ENCODE results near the gene LINGO3. TPM values are rescaled to one million over a fixed set of nuclear protein-coding genes. Genes with fewer than 3 reads are reported as not detected.

LINGO3 gene
- total and polyA plus RNA-seq, 2 experiments from 2014 or later, result 0.23 to 2.1 TPM

GRCh38 chr19:2341982-2342381, 34.0 kb upstream of the LINGO3 start:
- H3K36me3 ChIP-seq, result peaks cover 14% of the 10 kb centered on the region
- H3K27me3 ChIP-seq, result no peaks in the 10 kb centered on the region
- H3K9me3 ChIP-seq (ENCODE audit: low read depth), result no peaks in the 10 kb centered on the region
- no peak for TF ChIP-seq CTCF (IDR thresholded peaks at IDR 0.05; ENCODE audit: low read depth, low read length)
- no peaks in the 10 kb centered on the region for H3K4me1 ChIP-seq (ENCODE audit: low read depth)
- no peak overlapping the region for H3K4me3 ChIP-seq
- no peak overlapping the region for H3K27ac ChIP-seq
- no peak for DNase-seq (ENCODE audit: low read depth in 1 of 2, low spot score in 1 of 2)

- Histone ChIP-seq H3K4me3 (no peak overlapping the region), H3K36me3 (peaks cover 14% of the 10 kb centered on the region), H3K9me3 (ENCODE audit: low read depth) (no peaks in the 10 kb centered on the region), H3K27me3 (no peaks in the 10 kb centered on the region), H3K27ac (no peak overlapping the region), H3K4me1 (ENCODE audit: low read depth) (no peaks in the 10 kb centered on the region)
- DNase-seq (ENCODE audit: low read depth in 1 of 2, low spot score in 1 of 2), result no peak
- no peak for TF ChIP-seq CTCF (IDR thresholded peaks at IDR 0.05; ENCODE audit: low read depth, low read length)
Measured at GRCh38 chr19:2341244-2341751, 33.3 kb upstream of the LINGO3 start.

- H3K27me3 ChIP-seq, result no peaks in the 10 kb centered on the region
- peaks cover 14% of the 10 kb centered on the region for H3K36me3 ChIP-seq
- H3K27ac ChIP-seq, result no peak overlapping the region
- H3K4me1 ChIP-seq (ENCODE audit: low read depth), result no peaks in the 10 kb centered on the region
- no peak overlapping the region for H3K4me3 ChIP-seq
- no peak for DNase-seq (ENCODE audit: low read depth in 1 of 2, low spot score in 1 of 2)
- TF ChIP-seq CTCF (IDR thresholded peaks at IDR 0.05; ENCODE audit: low read depth, low read length), result no peak
- no peaks in the 10 kb centered on the region for H3K9me3 ChIP-seq (ENCODE audit: low read depth)
Measured at GRCh38 chr19:2340496-2341243, 32.7 kb upstream of the LINGO3 start.

- Histone ChIP-seq H3K4me3 (no peak overlapping the region), H3K27me3 (no peaks in the 10 kb centered on the region), H3K36me3 (peaks cover 14% of the 10 kb centered on the region), H3K27ac (no peak overlapping the region), H3K9me3 (ENCODE audit: low read depth) (no peaks in the 10 kb centered on the region), H3K4me1 (ENCODE audit: low read depth) (no peaks in the 10 kb centered on the region)
- no peak for TF ChIP-seq CTCF (IDR thresholded peaks at IDR 0.05; ENCODE audit: low read depth, low read length)
- no peak for DNase-seq (ENCODE audit: low read depth in 1 of 2, low spot score in 1 of 2)
Measured at GRCh38 chr19:2339644-2340310, 31.8 kb upstream of the LINGO3 start.

- Histone ChIP-seq H3K27ac (no peak overlapping the region), H3K4me1 (ENCODE audit: low read depth) (no peaks in the 10 kb centered on the region), H3K9me3 (ENCODE audit: low read depth) (no peaks in the 10 kb centered on the region), H3K4me3 (no peak overlapping the region), H3K36me3 (peaks cover 11% of the 10 kb centered on the region), H3K27me3 (no peaks in the 10 kb centered on the region)
- no peak for DNase-seq (ENCODE audit: low read depth in 1 of 2, low spot score in 1 of 2)
- no peak for TF ChIP-seq CTCF (IDR thresholded peaks at IDR 0.05; ENCODE audit: low read depth, low read length)
Measured at GRCh38 chr19:2338751-2339643, 31.0 kb upstream of the LINGO3 start.
